Measurements from ENCODE around the gene CARTPT.

The CARTPT gene

GRCh38 chr5:71747182-71747581 lies 28.1 kb downstream of the CARTPT start:
- Histone ChIP-seq H3K4me3 (ENCODE audit: low read depth in 1 of 2, low read length in 1 of 2) (no peak overlapping the region), H3K27me3 (no peaks in the 10 kb centered on the region)
- no peak for TF ChIP-seq CTCF (IDR thresholded peaks at IDR 0.05)

GRCh38 chr5:71748360-71748759 lies 29.3 kb downstream of the CARTPT start:
- Histone ChIP-seq H3K4me1 (ENCODE audit: control insufficient read depth in 1 of 2, insufficient read depth in 1 of 2, low read depth in 1 of 2, low read length in 1 of 2) (no peaks in the 10 kb centered on the region), H3K36me3 (no peaks in the 10 kb centered on the region), H3K27ac (no peak overlapping the region), H3K4me3 (ENCODE audit: low read depth in 1 of 2, low read length in 1 of 2) (no peak overlapping the region), H3K9me3 (no peaks in the 10 kb centered on the region), H3K27me3 (no peaks in the 10 kb centered on the region)
- TF ChIP-seq CTCF (IDR thresholded peaks at IDR 0.05): no peak

More at GRCh38 chr5:71747182-71747581, 28.1 kb downstream of the CARTPT start:
- Histone ChIP-seq H3K36me3 (no peaks in the 10 kb centered on the region), H3K9me3 (no peaks in the 10 kb centered on the region), H3K27ac (no peak overlapping the region), H3K4me1 (ENCODE audit: control insufficient read depth in 1 of 2, insufficient read depth in 1 of 2, low read depth in 1 of 2, low read length in 1 of 2) (no peaks in the 10 kb centered on the region)

- TF ChIP-seq CTCF (IDR thresholded peaks at IDR 0.05): no peak
- H3K27ac ChIP-seq: no peak overlapping the region
- no peaks in the 10 kb centered on the region for H3K36me3 ChIP-seq
- no peak overlapping the region for H3K4me3 ChIP-seq (ENCODE audit: low read depth in 1 of 2, low read length in 1 of 2)
- no peaks in the 10 kb centered on the region for H3K27me3 ChIP-seq
- H3K4me1 ChIP-seq (ENCODE audit: control insufficient read depth in 1 of 2, insufficient read depth in 1 of 2, low read depth in 1 of 2, low read length in 1 of 2): no peaks in the 10 kb centered on the region
- H3K9me3 ChIP-seq: no peaks in the 10 kb centered on the region
Observed at GRCh38 chr5:71751422-71751821, 32.3 kb downstream of the CARTPT start.

GRCh38 chr5:71752441-71753190 lies 33.5 kb downstream of the CARTPT start:
- no peak for TF ChIP-seq CTCF (IDR thresholded peaks at IDR 0.05)

GRCh38 chr5:71757590-71758543 lies 38.8 kb downstream of the CARTPT start:
- Histone ChIP-seq H3K27me3 (no peaks in the 10 kb centered on the region), H3K9me3 (no peaks in the 10 kb centered on the region), H3K4me1 (ENCODE audit: control insufficient read depth in 1 of 2, insufficient read depth in 1 of 2, low read depth in 1 of 2, low read length in 1 of 2) (no peaks in the 10 kb centered on the region), H3K36me3 (no peaks in the 10 kb centered on the region), H3K4me3 (ENCODE audit: low read depth in 1 of 2, low read length in 1 of 2) (no peak overlapping the region), H3K27ac (no peak overlapping the region)
- TF ChIP-seq CTCF (IDR thresholded peaks at IDR 0.05): no peak

More at GRCh38 chr5:71752441-71753190, 33.5 kb downstream of the CARTPT start:
- H3K4me1 ChIP-seq (ENCODE audit: control insufficient read depth in 1 of 2, insufficient read depth in 1 of 2, low read depth in 1 of 2, low read length in 1 of 2): no peaks in the 10 kb centered on the region
- no peaks in the 10 kb centered on the region for H3K9me3 ChIP-seq
- no peak overlapping the region for H3K4me3 ChIP-seq (ENCODE audit: low read depth in 1 of 2, low read length in 1 of 2)
- no peaks in the 10 kb centered on the region for H3K27me3 ChIP-seq
- H3K36me3 ChIP-seq: no peaks in the 10 kb centered on the region
- no peak overlapping the region for H3K27ac ChIP-seq
